Globus pallidus (tissue), 1 donor: ENCODE data around the gene FGF8.

Experiments used
- DNase-seq: peaks from one replicate; pipeline ENCODE4 v3.0.0-alpha.2; 2015; ENCODE audit warnings: low spot score

Gene FGF8

GRCh38 chr10:101781984-101782810, 6.3 kb upstream of the FGF8 start:
- no peak for DNase-seq

DNA sequence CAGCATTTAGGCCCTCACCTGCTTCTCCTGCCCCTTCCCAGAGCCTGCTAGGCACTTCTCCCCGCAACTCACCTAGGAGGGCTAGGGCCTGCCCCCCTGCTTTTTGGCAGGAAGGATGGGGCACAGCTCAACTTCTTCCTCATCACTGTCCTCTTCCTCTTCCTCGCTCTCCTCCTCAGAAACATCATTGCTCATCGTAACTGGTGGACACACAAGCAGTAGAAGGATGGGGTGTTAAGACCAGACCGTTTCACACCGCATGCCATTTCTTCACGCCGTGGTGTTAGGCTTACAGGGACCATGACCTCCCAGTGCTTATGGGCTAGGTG, 5.7 kb upstream of the FGF8 start:
- no peak for DNase-seq

GRCh38 chr10:101780818-101781654, 5.1 kb upstream of the FGF8 start:
- DNase-seq = peak; percentile 57

- DNase-seq = no peak
These were observed 4.4 kb upstream of the FGF8 start for GRCh38 chr10:101780187-101780817.

DNA sequence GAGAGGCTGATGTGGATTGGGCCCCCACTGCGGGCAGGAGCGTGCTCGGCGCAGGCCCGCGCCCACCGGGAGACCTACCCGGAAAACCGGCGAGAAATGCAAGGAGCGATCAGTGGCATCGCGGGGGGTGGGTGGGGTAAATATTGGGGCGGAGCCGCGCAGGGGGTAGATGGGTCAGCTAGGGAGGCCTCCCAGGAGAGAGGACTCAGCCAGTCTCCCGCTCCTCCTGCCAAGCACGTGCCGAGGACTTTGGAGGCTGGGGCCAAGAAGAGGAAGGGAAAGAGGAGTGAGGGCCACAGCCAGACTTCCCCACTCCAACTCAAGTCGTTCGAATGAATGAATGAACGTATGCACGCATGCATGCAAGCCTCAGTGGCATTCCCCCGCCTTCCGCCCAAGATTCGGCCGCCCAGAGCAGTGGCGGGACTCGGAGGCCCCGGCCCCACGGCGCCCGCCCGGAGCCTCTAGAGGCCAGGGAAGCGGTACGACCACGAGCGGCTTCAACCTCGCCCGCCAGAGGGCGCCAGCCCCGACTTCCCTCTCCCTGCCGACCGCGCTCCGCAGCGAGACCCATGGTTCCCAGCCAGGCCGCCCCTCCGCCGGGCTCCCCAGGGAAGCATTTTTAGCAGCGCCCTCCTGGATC, 3.8 kb upstream of the FGF8 start:
- peak; percentile 47 for DNase-seq

DNA sequence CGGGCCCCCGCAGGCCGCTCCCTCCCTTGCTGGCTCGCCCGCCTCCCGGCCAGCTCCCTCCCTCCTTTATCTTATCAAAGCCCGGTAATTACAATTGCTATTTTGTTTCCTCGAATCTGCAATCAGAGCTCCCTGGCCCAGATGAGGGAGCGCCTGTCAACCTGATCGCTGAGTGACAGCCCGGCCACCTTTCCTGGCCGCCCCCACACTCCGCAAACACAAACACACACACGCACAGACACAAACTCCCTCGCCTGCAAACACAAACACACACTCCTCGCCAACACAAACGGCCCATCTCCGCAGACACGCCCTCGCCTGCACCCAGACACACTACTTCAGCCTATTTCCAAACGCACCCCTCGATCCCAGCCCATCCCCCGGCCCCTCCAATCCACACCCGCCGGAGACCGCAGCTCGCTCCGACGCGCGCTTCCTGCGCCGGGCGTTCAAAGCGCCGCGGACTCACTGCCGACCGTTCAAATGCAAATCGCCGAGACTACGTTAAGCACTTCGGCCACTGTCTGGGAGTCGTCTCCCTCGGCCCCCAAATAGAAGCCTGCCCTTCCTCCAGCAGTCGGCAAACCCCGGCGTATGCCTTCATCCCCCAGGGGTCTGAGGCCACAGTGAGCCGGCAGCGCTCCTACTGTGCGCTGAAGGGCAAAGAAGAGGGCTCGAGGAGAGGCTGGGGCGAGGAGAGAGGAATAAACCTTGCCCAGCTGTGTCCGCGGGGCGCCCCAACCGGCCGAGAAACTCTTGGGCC, 3.0 kb upstream of the FGF8 start:
- DNase-seq = no peak

- DNase-seq = no peak
These were observed 2.4 kb upstream of the FGF8 start for GRCh38 chr10:101778151-101778780.

- no peak for DNase-seq
These were observed 1.8 kb upstream of the FGF8 start for GRCh38 chr10:101777619-101778145.

DNA sequence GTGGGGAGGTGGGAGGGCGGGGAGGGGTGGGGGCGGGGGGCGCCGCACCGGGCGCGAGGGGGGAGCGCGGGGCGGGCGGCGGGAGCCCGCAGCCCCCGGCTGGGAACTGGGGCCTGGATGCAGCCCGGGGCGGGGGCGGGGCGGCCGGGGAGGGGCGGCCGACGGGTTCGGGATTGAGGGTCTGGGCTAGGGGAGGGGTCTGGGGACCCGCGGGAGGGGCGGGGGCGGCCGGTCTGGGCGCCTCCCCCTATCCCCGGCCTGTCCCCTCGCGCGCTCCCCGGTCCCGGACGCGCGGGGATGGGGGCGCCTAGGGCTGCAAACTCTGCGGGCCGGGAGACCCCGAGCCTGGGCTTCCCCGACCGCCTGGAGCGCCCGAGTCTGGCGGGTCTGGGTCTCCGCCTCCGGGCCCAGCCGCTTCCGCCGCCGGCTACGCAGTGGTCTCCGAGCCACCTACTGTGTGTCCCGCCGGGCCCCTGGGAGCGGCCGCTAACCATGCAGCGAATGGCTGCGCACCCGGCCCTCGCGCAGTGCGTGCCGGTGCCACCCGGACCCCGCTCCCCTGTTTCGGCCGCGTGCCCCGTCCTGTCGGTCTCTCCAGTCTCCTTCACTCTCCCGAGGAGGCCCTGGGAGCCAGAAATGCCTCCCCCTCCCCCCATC, 375 bp upstream of the FGF8 start:
- DNase-seq = no peak

DNA sequence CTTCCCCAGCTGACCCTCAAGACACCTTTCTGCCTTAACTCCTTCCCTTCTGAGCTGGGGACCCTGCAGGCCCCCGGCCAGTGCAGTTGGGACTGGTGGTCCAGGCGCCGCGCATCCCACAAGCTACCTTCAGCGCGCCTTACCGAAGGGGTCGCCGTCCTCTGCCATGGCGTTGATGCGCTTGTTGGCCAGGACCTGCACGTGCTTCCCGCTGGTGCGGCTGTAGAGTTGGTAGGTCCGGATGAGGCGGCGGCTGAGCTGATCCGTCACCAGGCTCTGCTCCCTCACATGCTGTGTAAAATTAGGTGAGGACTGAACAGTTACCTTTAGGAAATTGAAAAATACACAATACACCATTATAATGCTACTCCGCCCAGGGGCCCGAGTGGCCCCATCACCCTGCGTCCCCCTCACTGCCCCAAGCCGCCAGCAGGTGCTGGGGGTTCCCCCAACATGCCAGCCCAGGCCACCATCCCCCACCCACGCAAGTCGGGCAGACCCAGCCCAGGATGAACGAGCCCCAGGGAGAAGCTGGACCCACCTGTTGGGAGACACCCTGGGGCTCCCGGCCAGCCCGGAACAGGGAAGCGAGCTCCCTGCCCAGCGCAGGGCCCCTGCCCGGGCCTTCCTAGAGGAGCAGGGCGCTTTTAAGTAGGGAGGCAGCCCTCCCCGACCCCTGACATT, 1.2 kb downstream of the FGF8 start:
- no peak for DNase-seq

DNA sequence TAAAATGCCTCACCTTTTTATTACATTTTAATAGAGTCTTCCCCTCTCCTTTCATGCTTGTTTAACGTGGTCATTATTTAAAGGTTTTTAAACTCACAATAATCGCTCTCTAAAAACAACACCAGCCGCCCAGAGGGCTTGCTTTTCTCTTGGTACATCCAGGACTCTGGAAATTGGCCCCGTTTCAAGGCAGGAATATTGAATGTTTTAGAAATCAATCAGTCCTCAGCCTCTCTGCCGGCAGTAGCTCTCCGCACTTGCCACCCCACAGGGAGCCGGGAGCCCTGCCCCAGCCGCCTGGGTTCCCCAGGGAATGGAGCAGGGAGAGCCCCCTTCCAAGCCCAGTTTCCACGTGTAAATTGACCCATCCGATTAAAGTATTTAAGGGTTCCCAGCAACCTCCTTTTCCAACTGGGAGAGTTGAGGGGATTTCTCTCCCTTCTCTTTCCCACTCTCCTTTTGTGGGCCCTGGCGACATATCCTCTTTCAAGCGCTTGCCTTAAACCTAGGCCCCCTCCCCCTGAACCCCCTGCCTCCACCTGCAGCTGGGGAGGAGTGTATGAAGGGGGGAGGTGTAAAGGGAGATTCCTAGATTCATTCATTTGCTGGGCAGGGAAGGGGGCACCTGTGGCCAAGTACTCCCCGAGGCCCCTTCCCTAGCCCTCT, 1.9 kb downstream of the FGF8 start:
- no peak for DNase-seq

DNA sequence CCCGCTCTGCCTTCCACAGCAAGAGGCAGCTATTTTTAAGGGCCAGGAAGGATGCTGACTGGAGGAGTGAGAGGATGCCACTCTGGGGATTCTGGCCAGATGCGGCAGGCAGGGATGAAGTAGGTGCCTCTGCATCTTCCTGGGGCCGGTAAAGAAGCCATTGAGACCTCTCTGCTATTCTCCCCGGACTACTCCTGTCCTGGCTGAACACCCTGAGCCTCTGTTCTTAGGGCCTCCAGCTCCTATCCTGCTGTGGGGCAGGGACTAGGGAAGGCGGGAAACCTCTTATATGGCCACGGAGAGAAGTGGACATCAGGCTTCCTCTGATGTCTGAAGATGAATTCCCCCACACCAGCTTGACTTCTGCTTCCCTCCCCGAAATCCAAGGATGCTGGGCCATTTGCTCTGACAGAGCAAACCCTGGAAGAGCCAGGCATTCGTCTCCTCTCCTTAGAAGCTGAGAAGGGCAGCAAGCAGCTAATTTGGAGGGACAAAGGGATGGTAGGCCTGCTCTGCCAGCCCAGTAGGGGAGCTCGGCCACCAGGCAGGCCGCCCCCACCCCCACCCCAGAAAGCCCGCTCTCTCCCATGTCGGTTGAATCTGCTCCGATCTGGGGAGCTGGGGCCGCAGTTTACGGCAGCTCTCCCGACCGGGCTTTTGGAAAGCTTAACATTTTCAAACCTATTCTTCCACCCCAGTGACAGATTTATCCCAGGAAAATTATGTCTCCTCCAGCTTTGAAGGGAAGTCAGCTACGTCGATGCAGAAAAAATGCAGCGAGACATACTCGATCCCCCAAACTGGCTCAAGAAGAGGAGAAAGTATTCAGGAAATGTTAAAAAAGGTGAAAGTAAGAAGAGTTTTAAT, 2.8 kb downstream of the FGF8 start:
- DNase-seq = no peak

DNA sequence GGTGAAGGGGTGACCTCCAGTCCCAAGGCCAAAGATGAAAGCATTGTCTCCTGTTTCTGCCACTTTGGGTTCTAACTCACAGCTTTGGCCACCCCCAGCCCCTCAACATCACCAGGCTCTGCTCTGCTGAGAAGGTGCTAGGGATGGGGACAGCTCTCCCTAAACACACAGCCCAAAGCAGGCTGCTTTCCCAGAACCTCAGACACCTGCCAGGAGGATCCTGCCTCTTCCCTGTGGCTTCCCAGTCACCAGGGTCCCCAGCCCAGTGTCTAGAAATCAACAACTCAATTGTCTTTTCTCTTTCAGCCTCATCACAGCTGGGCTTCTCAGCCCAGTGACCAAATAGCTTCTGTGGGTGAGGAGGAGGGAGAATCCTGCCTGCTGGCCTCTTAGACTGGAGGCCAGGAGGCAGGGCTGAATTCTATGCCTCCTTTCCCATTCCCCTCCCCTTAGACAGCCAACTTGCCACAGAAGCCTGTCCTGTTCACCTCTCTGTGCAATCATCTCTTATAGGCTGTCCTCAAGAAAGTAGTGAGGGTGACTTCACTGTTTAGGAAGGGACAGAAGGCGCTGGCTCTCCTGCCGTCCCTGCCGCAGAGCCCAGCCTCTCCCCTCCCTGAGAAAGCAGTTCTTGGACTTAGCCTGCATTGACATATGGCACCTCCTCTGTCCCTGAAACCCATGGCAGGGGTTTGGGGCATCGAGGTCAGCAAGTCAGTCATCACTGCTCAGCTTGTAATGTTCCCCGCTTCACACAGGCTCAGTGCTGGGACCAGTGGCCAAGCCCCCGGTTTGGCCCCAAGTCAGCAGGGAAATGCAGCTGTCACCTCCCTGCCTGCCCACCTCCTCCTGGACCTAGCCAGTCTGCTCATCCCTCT, 3.7 kb downstream of the FGF8 start:
- no peak for DNase-seq

DNA sequence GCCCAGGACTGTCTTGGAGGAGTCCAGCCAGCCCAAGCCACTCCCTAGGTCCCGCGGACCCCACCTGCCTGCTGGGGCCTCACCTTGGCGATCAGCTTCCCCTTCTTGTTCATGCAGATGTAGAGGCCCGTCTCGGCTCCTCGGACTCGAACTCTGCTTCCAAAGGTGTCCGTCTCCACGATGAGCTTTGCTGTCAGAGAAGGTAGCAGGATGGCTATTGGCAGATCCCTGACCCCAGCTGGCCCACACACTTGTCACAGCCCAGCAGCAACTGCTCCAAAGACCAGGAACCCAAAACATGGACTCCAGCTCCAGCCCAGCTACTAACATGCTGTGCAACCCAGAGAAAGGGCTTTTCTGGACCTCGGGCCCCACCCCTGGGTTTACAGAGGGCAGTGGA, 4.5 kb downstream of the FGF8 start:
- DNase-seq = no peak

- DNase-seq = no peak
These were observed 5.3 kb downstream of the FGF8 start for GRCh38 chr10:101770331-101771215.

- DNase-seq = no peak
These were observed 6.3 kb downstream of the FGF8 start for GRCh38 chr10:101769541-101770180.
